ENCODE results near the gene RGSL1. TPM values are rescaled to one million over a fixed set of nuclear protein-coding genes. Genes with fewer than 3 reads are reported as not detected.

RGSL1 gene
- total RNA-seq = not detected
- long read RNA-seq = 0 reads

- TF ChIP-seq, protein P1, sequence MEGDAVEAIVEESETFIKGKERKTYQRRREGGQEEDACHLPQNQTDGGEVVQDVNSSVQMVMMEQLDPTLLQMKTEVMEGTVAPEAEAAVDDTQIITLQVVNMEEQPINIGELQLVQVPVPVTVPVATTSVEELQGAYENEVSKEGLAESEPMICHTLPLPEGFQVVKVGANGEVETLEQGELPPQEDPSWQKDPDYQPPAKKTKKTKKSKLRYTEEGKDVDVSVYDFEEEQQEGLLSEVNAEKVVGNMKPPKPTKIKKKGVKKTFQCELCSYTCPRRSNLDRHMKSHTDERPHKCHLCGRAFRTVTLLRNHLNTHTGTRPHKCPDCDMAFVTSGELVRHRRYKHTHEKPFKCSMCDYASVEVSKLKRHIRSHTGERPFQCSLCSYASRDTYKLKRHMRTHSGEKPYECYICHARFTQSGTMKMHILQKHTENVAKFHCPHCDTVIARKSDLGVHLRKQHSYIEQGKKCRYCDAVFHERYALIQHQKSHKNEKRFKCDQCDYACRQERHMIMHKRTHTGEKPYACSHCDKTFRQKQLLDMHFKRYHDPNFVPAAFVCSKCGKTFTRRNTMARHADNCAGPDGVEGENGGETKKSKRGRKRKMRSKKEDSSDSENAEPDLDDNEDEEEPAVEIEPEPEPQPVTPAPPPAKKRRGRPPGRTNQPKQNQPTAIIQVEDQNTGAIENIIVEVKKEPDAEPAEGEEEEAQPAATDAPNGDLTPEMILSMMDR (IDR thresholded peaks at IDR 0.05) = no peak
- ATAC-seq = no peak
- Histone ChIP-seq H3K36me3 (no peaks in the 10 kb centered on the region), H3K4me3 (no peak within 1 kb of the TSS), H3K27ac (no peak within 1 kb of the TSS), H3K9me3 (no peaks in the 10 kb centered on the region), H3K4me1 (no peaks in the 10 kb centered on the region), H3K27me3 (no peaks in the 10 kb centered on the region)
- intact Hi-C loops (cut with DNase I) = no loop called here
- no peak for DNase-seq
These were observed at the start of gene RGSL1 for GRCh38 chr1:182450087-182450486. Gene RGSL1, plus strand, starts transcription at chr1:182450146. Its CDS starts 20 bp downstream, at chr1:182450166.

DNA sequence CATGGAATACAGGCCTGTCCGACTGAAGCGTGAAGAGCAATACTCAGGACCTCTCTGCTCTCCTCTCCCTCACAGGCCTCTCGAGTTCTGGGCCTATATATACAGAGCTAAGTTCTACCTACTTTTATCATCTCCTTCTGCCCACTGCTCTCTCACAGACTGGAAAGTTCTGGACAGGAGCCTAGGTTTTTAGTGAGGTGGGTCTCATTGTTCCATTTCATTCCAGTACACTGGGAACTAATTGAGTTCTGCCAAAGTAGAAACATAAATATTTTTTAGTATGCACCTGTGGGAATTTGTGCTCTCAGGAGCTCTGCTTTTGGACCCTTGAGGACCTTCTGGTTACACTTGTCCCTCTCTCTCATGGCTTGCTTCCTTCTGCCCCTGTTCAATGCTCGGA is 49.4 kb upstream of the RGSL1 start, which contains the start of gene TEDDM1:
Gene TEDDM1, minus strand, starts transcription at position 101 of the 400 bp plus-strand sequence. CDS start 182 bp downstream, outside the sequence.
- intact Hi-C loops (cut with DNase I) = no loop called here
- no peaks in the 10 kb centered on the region for H3K27me3 ChIP-seq
- H3K36me3 ChIP-seq = no peaks in the 10 kb centered on the region
- no peak within 1 kb of the TSS for H3K4me3 ChIP-seq
- ATAC-seq = no peak
- no peak within 1 kb of the TSS for H3K27ac ChIP-seq
- no peaks in the 10 kb centered on the region for H3K9me3 ChIP-seq
- DNase-seq = no peak
- TF ChIP-seq, protein P1 (IDR thresholded peaks at IDR 0.05) = no peak
- peaks cover 8% of the 10 kb centered on the region for H3K4me1 ChIP-seq

DNA sequence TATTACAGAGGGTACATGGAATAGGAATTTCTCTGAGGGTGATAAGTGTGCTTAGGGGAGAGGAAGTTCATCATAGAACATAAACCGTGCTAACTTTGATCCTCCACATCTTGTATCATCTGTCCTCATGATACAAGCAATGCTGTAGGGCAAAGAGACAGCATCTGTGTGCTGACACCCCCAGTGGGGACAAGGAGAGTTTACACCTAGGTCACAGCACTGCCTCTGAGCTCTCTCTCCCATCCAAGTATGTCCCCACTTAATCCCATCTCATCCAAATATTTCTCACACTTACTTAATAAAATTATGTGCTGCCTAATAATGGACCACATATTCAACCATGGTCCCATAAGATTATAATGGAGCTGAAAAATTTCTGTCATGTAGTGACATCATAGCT is 45.2 kb upstream of the RGSL1 start:
- DNase-seq (no peak), ATAC-seq (peak; percentile 17)
- intact Hi-C loops (cut with DNase I) = no loop called here
- H3K4me3 ChIP-seq = no peak overlapping the region
- no peaks in the 10 kb centered on the region for H3K36me3 ChIP-seq
- no peaks in the 10 kb centered on the region for H3K27me3 ChIP-seq
- H3K9me3 ChIP-seq = no peaks in the 10 kb centered on the region
- H3K27ac ChIP-seq = no peak overlapping the region
- TF ChIP-seq, protein P1 (IDR thresholded peaks at IDR 0.05) = no peak
- no peaks in the 10 kb centered on the region for H3K4me1 ChIP-seq

DNA sequence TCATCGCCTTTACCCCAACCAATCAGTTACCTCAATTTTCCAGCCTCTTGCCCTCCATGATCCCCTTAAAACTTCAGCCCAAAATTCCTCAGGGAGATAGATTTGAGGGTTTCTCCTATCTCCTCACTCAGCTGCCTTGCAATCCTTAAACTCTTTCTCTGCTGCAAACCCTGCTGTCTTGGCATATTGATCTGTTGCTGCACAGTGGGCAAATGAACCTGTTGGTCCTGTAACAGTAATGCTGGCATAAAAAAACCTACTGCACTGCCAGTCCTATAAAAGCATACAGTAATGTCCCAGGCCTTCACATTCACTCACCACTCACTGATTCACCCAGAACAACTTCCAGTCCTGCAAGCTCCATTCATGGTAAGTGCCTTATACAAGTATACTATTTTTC is 44.4 kb upstream of the RGSL1 start:
- Histone ChIP-seq H3K27ac (no peak overlapping the region), H3K9me3 (no peaks in the 10 kb centered on the region), H3K36me3 (no peaks in the 10 kb centered on the region), H3K4me3 (no peak overlapping the region), H3K27me3 (no peaks in the 10 kb centered on the region), H3K4me1 (no peaks in the 10 kb centered on the region)
- TF ChIP-seq, protein P1 (IDR thresholded peaks at IDR 0.05) = no peak
- no peak for DNase-seq
- intact Hi-C loops (cut with DNase I) = no loop called here
- no peak for ATAC-seq

DNA sequence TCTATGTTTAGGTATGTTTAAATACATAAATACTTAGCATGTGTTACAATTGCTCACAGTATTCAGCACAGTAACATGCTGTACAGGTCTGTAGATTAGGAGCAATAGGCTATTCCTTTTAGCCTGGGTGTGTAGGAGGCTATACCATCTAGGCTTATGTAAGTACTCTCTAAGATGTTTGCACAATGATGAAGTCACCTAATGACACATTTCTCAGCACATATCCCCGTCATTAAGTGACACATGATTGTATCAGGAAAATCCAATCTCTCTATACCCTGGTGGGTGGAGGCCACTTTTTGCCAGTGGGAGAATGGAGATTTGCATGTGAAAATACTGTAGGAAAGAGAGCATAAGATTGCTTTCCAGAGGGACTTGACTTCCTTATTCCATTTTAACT is 43.9 kb upstream of the RGSL1 start:
- ATAC-seq = peak; percentile 46
- H3K9me3 ChIP-seq = no peaks in the 10 kb centered on the region
- no peak for DNase-seq
- H3K36me3 ChIP-seq = no peaks in the 10 kb centered on the region
- intact Hi-C loops (cut with DNase I) = no loop called here
- TF ChIP-seq, protein P1 (IDR thresholded peaks at IDR 0.05) = no peak
- H3K27me3 ChIP-seq = no peaks in the 10 kb centered on the region
- no peak overlapping the region for H3K27ac ChIP-seq
- H3K4me3 ChIP-seq = no peak overlapping the region
- no peaks in the 10 kb centered on the region for H3K4me1 ChIP-seq

DNA sequence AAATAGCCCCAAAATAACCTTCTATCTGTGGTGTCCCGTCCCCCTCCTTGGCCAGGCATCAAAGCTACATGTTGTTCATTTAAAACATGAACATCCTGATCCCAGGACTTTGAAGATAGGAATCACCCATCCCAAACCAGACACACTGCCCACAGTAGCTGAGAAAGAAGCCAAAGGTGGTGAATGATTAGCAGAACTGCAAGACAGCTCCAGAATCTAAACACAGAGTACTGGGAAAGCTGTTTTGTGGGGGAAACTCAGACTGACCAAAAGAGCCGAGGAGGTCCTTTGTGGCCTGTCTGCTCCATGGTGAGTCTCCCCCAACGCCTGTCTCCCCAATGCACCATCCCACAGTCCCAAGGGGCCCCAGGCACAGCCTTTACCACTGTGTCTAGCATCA is 42.2 kb upstream of the RGSL1 start:
- intact Hi-C loops (cut with DNase I) = no loop called here
- no peak overlapping the region for H3K27ac ChIP-seq
- H3K9me3 ChIP-seq = no peaks in the 10 kb centered on the region
- H3K27me3 ChIP-seq = no peaks in the 10 kb centered on the region
- TF ChIP-seq, protein P1 (IDR thresholded peaks at IDR 0.05) = no peak
- no peak for DNase-seq
- H3K4me1 ChIP-seq = no peaks in the 10 kb centered on the region
- no peak overlapping the region for H3K4me3 ChIP-seq
- ATAC-seq = no peak
- H3K36me3 ChIP-seq = no peaks in the 10 kb centered on the region

Data from upper lobe of right lung (tissue), 1 donor.